GM19193 (cell line): ENCODE results near the gene SETX.

Source experiments
- POLR2A ChIP-seq: IDR thresholded peaks from 4 replicates; pipeline ENCODE4 v1.6.1; 2011; ENCODE audit not compliant: insufficient read depth, insufficient read length; ENCODE audit errors: extremely low read depth

The SETX gene

DNA sequence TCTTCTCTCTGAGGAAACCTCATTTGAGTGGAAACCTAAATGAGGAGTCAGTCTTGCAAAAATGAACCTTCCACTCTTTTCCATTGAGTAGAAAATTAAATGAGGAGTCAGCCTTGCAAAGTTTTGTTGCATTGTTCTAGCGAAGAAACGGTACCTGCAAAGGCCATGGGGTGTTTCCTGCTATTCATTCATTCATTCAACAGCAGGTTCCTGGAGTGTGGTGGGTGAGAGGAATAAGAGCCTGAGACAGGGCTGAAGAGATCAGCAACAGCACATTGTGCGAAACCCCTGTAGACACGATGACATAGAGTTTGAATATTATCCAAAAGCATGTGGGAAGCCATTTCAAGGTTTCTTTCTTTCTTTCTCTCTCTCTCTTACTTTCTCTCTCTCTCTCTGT, 14.6 kb upstream of the SETX start:
- TF ChIP-seq POLR2A: no peak

DNA sequence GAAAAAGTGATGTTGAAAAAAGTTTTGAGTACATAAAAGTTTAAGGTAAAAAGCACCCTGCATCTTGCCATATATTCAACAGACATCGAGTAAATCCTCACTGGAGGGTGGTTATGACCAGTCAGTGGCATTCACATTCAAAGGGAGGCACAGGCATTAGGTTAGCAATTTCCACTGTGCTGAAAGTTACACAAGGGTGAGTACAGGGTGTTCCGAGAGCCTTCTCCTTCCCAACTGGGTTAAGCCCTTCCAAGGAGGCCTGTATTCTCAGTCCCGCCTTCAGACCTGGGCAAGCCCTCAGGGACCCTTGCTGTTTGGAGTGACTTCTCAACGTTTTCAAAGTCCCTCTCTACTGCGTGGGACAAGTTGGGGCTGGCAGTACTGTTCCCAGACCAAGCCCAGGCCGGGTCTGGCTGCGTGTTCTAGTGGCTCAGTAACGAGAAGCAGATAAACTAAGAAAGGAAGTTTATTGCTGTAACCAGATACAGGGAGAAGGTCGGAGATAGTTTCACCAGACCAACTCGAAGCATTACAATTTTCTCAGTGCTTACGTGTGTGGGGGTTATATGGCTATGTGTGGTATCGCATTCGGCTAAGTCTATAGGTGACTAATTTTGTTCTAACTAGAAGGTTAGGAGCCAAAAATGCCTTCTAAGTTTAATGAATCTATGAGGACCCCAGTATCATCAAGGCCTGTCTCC, 13.0 kb upstream of the SETX start:
- TF ChIP-seq POLR2A: no peak

DNA sequence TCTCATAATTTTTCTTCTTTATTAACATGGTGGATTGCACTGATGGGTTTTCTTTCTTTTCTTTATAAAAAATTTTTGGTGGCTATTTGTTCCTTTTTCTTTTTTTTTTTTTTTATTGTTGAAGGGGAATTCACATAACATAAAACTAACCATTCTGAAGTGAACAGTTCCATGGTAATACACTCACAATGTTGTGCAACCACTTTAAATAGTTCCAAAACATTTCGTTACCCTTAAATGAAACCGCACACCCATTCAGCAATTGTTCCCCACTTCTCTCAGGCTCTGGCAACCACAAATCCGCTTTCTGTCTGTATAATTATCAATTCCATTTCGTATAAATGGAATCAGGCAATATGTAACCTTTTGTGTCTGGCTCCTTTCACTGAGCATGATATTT, 11.7 kb upstream of the SETX start:
- TF ChIP-seq POLR2A: no peak

DNA sequence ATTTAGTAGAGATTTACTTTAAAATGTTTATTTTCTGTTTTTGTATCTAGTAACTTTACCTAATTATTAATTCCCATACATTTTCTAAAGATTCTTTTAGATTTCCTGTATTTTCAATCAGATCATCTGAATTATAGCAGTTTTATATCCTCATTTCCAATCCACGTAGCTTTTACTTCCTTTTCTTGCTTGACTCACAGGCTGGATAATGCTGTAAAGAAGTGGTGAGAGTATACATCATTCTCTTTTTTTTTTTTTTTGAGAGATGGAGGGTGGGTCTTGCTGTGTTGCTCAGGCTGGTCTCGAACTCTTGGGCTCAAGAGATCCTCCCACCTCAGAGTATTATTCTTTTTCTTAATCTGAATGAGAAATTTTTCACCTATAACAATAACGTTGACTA, 11.2 kb upstream of the SETX start:
- no peak for TF ChIP-seq POLR2A

DNA sequence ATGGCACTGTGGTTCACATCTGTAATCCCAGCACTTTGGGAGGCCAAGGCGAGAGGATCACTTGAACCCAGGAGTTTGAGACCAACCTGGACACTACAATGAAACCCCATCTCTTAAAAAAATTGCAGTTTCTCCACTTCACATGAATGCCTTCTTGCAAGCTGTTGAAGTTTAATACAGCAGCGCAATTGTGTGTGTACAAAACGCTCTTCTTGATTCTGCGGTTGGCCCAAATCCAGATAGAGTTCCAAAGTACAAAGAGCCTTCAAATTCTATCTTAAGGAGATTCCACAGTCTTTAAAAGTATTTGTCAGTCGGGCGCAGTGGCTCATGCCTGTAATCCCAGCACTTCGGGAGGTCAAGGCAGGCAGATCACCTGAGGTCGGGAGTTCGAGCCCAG, 9.3 kb upstream of the SETX start:
- no peak for TF ChIP-seq POLR2A

DNA sequence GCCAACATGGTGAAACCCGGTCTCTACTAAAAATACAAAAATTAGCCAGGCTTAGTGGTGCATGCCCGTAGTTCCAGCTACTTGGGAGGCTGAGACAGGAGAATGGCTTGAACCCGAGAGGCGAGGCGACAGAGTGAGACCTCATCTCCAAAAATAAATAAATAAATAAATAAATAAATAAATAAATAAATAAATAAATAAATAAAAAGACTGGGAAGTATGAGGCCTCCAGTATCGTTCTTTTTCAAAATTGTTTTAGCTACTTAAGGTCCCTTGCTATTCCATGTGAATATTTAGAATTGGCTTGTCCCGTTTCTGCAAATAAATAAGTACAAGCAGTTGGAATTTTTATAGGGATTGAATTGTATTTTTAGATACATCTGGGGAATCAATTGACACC, 3.0 kb upstream of the SETX start:
- TF ChIP-seq POLR2A: no peak

DNA sequence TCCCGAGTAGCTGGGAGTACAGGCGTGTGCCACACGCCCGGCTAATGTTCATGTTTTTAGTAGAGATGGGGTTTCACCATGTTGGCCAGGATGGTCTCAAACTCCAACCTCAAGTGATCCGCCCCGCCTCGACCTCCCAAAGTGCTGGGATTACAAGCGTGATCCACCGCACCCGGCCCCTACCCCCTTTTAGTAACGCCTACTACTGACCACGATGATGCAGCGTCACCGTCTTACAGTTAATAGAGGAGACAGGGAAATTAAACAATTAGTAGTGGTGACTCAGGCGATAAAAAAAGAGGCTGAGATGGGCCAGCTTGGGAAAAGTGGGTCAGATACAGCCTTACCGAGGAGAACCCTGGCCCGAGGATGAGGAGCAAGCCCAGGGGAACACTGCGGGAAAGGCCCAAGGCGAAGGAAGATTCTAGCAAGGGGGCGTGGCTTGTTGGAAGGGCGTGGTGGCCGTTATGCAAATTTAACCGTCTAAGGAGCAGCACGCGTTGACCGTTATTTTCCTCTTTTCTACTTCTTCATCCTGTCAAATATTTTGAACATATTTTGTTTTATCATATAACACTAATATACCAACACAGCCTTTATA, 1.6 kb upstream of the SETX start:
- no peak for TF ChIP-seq POLR2A

DNA sequence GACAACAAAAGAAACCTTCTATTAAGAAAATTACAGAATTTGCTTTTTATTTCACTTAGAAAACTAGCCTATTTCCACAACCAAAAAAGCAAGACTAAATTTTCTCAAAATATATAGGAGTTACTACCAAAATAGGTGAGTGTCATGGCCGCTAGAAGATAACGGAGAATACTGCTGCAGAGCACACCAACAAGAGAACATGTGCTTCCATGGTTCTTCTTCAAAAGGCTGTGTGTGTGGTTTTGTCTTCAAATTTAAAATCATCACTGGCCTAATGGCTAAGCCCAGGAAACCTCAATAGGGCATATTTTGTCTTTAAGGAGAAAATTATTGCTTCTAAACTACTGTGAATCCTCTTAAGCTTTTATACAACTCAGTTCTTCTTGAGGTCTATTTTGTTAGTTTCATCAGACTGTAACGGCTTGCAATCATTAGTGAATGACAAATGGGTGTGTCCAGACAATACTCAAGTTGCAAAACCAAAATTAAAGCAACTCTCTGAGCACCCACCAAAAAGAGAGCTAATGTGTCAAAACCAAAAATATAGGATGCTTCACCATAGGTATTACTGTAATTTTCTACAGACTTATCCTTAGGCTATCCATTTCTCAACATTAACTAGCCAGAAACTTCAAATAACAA, 3.3 kb downstream of the SETX start:
- TF ChIP-seq POLR2A: no peak

DNA sequence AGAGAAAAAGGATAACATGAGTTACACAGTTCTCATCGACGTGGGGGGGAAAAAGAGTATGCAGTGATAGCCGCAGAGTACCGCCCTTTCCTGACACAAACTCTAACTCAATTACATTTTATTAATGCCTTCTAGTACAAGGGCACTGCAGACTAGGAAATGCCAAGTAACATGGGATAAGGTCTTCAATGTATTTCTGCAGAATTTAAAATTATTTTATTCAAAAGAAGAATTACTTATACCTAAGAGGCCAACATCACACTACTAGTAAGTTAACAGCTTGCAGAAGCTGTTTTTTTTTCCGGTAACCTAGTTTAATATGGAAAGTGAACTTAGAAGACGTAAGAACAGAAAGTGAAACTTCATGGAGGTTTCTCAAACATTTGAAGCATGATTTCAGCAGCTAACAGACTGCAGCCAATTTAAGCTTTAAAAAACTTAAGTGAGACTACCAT, 3.9 kb downstream of the SETX start:
- no peak for TF ChIP-seq POLR2A

DNA sequence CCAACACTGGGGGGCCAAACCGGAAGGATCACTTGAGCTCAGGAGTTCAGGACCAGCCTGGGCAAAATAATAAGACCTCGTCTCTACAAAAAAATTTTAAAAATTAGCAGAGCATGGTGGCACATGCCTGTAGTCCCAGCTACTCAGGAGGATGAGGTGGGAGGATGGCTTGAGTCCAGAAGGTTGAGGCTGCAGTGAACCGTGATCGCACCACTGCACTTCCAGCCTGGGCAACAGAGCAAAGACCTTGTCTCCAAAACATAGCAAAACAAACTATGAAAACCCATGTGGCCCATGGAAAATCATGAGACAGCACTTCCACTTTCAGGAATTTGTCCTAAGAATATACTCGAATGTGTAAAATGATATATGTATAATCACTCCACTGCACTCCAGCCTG, 6.1 kb downstream of the SETX start:
- no peak for TF ChIP-seq POLR2A

DNA sequence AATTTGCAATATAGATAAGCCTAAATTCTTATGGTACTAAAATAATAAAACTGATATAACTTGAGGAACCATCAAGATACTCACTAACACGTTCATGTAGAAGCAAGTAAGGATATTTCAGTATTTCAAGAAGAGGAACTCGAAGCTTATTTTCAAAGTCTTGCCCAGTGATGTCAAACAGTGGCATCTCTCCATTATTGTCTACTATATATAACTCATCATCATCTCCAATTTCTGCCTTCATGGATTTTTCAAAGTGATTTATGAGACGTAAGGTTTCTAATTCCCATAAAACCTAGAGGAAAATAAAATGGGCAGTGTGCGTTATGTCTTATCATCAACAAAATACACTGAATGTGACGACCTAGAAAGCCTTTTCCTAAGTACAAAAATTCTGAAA, 8.6 kb downstream of the SETX start:
- TF ChIP-seq POLR2A: no peak

DNA sequence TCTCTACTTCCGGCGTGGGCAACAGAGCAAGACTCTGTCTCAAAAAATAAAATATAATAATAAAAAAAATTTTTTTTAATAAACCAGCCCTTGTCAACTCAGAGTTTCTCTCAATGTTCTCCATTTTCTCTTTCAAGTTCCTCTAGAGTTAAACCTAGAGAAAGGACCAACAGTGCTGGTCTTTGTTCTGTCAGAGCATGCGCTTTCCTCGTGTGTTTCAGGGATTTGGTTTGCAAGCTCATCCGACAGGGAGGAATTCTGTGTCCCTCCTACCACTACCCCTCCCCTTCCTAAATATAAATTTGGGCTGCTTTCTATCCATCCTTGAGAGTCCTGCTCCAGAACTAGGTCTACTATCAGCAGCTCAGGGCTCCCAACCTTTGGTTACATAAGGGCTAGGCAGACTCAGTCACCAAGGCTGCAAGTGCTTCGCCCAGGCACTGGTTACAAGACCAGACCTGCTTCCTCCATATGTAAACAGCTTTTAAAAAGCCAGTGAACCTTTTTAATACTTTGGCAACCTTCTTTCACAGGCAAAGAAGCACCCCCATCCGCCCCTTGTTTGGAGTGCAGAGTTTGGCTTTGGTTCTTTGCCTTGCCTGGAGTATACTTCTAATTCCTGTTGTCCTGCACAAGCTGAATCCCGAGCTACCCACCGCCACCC, 13.5 kb downstream of the SETX start:
- TF ChIP-seq POLR2A: no peak

DNA sequence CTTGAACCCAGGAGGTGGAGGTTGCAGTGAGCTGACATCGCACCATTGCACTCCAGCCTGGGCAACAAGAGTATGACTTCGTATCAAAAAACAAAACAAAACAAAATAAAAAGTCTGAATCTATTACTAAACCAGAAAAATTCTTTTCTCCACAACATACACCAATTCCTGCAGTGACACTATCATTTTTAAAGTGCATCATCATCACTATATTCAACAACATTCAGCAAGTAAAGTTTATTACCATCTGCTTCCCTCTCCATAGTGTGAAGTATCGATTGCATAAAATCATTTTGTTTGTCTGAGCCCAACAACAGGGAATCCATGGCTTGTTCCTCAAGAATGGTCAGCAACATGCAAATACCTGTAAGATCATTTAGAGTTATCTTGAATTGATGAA, 20.4 kb downstream of the SETX start:
- TF ChIP-seq POLR2A: no peak

DNA sequence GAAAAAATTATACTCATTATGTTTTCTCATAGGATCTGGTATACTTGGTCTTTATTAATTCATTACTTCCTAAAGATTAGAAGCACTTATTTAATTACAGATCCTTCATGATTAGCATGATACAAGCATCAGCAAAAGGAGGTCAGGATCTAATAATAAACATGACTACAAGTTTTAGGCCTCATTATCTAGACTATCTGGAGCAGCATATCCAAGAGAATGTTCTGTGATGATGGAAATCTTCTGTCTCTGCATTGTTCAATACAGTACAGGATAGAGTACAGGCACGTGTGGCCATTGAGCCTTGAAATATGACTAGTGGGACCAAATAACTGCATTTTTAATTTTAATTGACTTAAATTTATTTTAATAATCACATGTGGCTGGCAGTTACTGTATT, 21.2 kb downstream of the SETX start:
- TF ChIP-seq POLR2A: no peak

DNA sequence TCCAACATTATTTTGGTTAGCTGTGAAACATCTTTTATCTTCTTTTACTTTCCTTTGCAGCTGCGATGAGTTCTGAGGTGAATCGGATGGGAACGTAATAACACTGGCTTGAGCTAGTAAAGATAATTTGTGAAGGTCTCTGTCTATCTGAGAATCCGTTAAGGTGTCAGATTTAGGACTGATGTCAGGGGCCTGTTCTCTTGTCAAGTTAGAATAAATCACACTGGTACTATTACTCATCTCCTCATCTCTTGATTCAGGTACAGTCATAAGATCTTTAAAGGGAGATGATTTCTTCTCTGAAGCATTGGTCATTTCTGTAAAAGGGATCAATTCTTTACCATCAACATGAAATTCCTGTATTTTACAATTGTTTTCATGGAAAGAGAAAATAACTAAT, 26.2 kb downstream of the SETX start:
- TF ChIP-seq POLR2A: no peak

DNA sequence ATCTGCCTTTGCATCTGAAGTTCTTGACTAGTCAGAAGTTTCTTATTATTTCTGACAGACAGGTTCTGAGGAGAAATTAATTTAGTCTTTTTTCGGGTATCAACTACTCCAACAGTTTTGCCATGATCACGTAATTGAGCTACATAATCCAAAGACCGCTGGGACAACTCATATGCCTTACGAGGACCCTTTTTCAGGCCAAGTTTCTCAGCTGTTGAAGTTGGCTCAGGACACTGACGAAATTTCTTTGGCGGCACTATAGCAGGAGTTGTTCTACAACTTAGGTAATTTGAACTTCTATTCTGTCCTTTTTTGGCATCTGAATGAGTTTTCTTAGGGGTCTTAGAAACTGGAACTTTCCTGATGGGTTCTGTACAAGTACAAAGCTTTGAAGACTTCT, 27.2 kb downstream of the SETX start:
- TF ChIP-seq POLR2A: no peak

DNA sequence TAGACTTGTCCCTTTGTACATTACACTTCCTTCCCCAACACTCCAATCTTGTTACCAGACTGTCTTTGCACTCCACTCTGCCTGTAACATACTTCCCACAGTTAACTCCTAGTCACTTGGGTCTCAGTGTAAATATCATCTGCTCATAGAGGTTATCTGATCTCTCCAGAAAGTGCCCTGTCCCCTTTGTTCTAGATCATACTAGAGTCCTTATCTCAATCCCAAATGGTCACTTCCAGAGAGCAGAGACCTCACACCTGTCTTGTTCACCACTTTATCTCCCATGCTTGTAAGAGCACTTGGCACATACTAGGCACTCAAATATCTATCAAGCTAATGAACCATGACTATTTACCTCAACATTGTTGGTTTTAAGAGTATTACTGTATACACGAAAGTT, 30.4 kb downstream of the SETX start:
- no peak for TF ChIP-seq POLR2A
